ENCODE results near the gene TBC1D9B.

- no peak for TF ChIP-seq CTCF (IDR thresholded peaks at IDR 0.05)
- no peak for TF ChIP-seq POLR2A (IDR thresholded peaks at IDR 0.05)
These were observed 68.1 kb downstream of the TBC1D9B start for GRCh38 chr5:179839328-179840256.

Data from uterus (tissue), 2 donors.